Ovary (tissue), 3 donors: Measurements from ENCODE around the gene LIM2.

Source experiments
- EP300 ChIP-seq: sonication (generic); formaldehyde crosslinking; IDR thresholded peaks from one replicate; pipeline ENCODE4 v1.6.1; 2017; ENCODE audit warnings: antibody characterized with exemption
- POLR2A ChIP-seq: fragments of 450-650 bp; IDR thresholded peaks from one replicate; pipeline ENCODE4 v1.6.1; 2017; ENCODE audit warnings: antibody characterized with exemption, mild to moderate bottlenecking, moderate library complexity
- TF ChIP-seq, protein P1 (sequence below), 3 donors: fragments of 450-650 bp in 2 of 3; fragments of 200-600 bp in 1 of 3; IDR thresholded peaks; one replicate each; pipeline versions ENCODE4 v1.5.1 to v1.8.0; 2016 to 2022; ENCODE audit warnings: antibody characterized with exemption in 3 of 3, mild to moderate bottlenecking in 1 of 3
- donor health status: DM: no; HTN: no; CAD: no.

- TF ChIP-seq, protein P1, sequence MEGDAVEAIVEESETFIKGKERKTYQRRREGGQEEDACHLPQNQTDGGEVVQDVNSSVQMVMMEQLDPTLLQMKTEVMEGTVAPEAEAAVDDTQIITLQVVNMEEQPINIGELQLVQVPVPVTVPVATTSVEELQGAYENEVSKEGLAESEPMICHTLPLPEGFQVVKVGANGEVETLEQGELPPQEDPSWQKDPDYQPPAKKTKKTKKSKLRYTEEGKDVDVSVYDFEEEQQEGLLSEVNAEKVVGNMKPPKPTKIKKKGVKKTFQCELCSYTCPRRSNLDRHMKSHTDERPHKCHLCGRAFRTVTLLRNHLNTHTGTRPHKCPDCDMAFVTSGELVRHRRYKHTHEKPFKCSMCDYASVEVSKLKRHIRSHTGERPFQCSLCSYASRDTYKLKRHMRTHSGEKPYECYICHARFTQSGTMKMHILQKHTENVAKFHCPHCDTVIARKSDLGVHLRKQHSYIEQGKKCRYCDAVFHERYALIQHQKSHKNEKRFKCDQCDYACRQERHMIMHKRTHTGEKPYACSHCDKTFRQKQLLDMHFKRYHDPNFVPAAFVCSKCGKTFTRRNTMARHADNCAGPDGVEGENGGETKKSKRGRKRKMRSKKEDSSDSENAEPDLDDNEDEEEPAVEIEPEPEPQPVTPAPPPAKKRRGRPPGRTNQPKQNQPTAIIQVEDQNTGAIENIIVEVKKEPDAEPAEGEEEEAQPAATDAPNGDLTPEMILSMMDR (IDR thresholded peaks at IDR 0.05) = no peak
- no peak for TF ChIP-seq POLR2A
- TF ChIP-seq EP300 = no peak
These were observed 50.5 kb downstream of the LIM2 start for GRCh38 chr19:51337141-51337860.
